Stimulated activated naive CD4-positive, alpha-beta T cell (primary cell): ENCODE measurements around the gene CNTN5.

ENCODE experiments used
- DNase-seq, 6 experiments: peaks; one replicate each; lab custom pipeline; 2025; lab: John Stamatoyannopoulos, UW

The CNTN5 gene

GRCh38 chr11:99934008-99934407 lies 913.3 kb downstream of the CNTN5 start:
- no peak for DNase-seq

- DNase-seq: no peak
Observed at GRCh38 chr11:99937330-99937729, 916.6 kb downstream of the CNTN5 start.

GRCh38 chr11:99952816-99953215 lies 932.1 kb downstream of the CNTN5 start:
- no peak for DNase-seq

- no peak for DNase-seq
Observed at GRCh38 chr11:99960536-99960935, 939.8 kb downstream of the CNTN5 start.

GRCh38 chr11:99968336-99968735 lies 947.6 kb downstream of the CNTN5 start:
- no peak for DNase-seq

- DNase-seq: no peak
Observed at GRCh38 chr11:99973993-99974392, 953.2 kb downstream of the CNTN5 start.

GRCh38 chr11:99979042-99979441 lies 958.3 kb downstream of the CNTN5 start:
- DNase-seq: no peak

GRCh38 chr11:99987821-99988470 lies 967.2 kb downstream of the CNTN5 start:
- no peak for DNase-seq

- DNase-seq: no peak
Observed at GRCh38 chr11:99988471-99988837, 967.7 kb downstream of the CNTN5 start.

GRCh38 chr11:100003985-100004384 lies 983.2 kb downstream of the CNTN5 start:
- no peak for DNase-seq

- DNase-seq: no peak
Observed at GRCh38 chr11:100004541-100004940, 983.8 kb downstream of the CNTN5 start.

GRCh38 chr11:100008417-100008816 lies 987.7 kb downstream of the CNTN5 start:
- no peak for DNase-seq

- no peak for DNase-seq
Observed at GRCh38 chr11:100009728-100010127, 989.0 kb downstream of the CNTN5 start.

GRCh38 chr11:100010393-100010792 lies 989.6 kb downstream of the CNTN5 start:
- no peak for DNase-seq

- no peak for DNase-seq
Observed at GRCh38 chr11:100011697-100012096, 990.9 kb downstream of the CNTN5 start.

- no peak for DNase-seq
Observed at GRCh38 chr11:100013011-100013410, 992.3 kb downstream of the CNTN5 start.

- no peak for DNase-seq
Observed at GRCh38 chr11:100031973-100032372, 1011.2 kb downstream of the CNTN5 start.

- no peak for DNase-seq
Observed at GRCh38 chr11:100061006-100061405, 1040.3 kb downstream of the CNTN5 start.

- DNase-seq: no peak
Observed at GRCh38 chr11:100066399-100066798, 1045.7 kb downstream of the CNTN5 start.

- no peak for DNase-seq
Observed at GRCh38 chr11:100068116-100068515, 1047.4 kb downstream of the CNTN5 start.

GRCh38 chr11:100072131-100072530 lies 1051.4 kb downstream of the CNTN5 start:
- no peak for DNase-seq

- DNase-seq: no peak
Observed at GRCh38 chr11:100080381-100080780, 1059.6 kb downstream of the CNTN5 start.

- DNase-seq: no peak
Observed at GRCh38 chr11:100080821-100081220, 1060.1 kb downstream of the CNTN5 start.

GRCh38 chr11:100093698-100094097 lies 1072.9 kb downstream of the CNTN5 start:
- no peak for DNase-seq
